HG03064 (cell line): Measurements from ENCODE around the gene AGAP3.

Experiments used
- ATAC-seq: cut with Tn5 transposase; IDR thresholded peaks from one replicate; pipeline ENCODE4 v1.9.1; 2021; ENCODE audit warnings: low read depth; ENCODE audit not compliant: unreplicated experiment

AGAP3 gene

DNA sequence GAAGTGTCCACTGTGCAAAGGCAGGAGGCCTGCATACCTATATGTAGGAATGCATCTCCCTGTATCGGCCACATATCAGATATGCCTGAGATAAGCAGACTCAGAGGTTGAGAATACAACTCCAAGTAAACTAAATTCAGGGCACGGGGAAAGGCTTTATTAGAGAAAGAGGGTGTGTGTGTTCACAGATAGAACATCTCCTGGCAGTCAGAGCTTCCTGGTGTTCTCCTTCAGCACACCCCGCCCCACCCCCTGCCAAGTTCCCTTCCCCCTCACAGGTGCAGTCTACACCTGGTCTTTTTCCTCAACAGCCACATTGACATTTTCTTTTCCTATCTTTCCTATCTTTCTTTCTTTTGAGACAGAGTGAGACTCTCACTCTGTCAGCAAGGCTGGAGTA, 64.1 kb downstream of the AGAP3 start:
- ATAC-seq: no peak

- no peak for ATAC-seq
These were observed 66.6 kb downstream of the AGAP3 start for GRCh38 chr7:151152643-151153513.

GRCh38 chr7:151157645-151158329, 71.5 kb downstream of the AGAP3 start:
- ATAC-seq: no peak

DNA sequence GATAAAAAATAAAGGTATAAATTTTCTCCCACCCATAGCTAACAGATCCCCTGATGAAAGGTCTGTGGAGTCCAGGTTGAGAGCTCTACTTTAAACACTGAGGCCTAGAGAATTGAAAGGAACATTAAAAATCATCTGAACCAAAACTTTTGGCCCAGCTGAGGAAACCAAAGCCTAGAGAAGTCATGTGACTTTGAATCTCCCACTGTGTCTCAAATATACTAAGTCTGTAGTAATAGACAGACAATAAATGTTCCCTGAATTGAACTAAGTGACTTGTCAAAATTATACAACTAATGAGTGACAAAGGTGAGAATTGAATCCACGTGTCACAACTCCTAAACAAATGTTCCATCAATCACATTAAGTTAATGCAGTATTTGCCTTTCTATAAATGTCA, 75.5 kb downstream of the AGAP3 start:
- no peak for ATAC-seq

DNA sequence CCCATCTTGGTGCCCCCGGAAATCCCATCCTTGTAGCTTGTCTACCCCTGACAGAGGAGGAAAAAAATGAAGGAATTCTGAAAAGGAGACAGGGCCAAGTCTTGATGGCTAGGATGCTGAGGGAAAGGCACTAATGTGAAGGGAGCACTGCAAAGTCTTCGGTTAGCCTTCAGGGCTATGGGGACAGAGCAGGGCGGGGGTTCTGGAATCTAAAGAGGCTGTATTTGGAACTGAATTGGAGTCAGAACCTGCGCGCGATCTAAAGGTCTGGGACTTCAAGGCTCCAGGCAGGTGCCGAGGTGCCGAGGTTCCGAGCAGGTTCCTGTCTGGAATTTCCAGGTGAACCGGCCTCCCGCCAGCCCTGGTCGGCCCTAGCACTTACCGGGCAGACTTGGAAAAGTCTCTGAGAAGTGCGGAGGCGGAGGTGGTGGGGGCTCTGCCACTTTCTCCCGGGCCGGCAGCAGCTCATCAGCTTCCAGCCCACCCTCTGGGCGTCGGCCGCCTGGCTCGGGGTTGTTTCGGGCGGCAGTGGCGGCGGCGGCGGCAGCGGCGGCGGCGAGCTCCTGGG, 80.4 kb downstream of the AGAP3 start:
- no peak for ATAC-seq

DNA sequence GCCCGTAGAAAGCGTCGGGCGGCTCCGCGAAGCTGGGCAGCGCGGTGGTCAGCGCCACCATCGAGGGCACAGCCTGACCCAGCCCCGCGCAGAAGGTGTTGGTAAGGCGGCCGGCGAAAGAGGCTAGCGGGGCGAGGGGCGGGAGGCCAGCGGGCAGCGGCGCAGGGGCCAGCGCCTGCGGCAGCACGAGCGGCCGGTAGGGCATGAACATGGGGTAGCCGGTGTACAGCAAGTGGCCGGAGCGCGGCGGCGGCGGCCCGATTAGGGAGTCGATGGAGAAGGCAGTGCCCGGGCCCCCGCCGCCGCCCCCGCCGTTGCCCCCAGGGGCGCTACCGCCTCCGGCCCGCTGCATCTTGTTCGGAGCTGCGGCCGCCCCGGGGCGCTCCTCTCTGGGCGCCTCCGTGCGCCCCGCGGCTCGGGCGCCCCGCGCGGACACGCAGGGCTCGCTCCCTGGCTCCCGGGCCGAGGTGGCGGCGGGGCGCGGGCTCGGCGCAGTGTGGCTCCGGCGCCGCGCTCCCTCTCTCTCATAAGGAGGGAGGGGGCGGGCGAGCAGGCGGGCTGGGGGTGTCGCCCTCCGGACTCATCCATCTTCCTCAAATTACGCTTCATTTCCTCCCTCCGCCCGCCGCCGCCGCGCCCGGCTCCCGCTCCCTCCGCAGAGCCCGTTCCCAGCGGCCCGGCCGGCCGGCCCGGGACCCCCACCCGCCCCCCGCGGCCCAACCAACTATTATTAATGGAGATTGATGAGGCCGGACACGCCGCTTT, 81.1 kb downstream of the AGAP3 start, which contains the start of gene GBX1:
Gene GBX1 (minus strand): TSS at position 498 of the 765 bp plus-strand sequence. CDS start 146 bp downstream, at position 352.
- ATAC-seq: no peak

- no peak for ATAC-seq
These were observed 81.9 kb downstream of the AGAP3 start for GRCh38 chr7:151168003-151168786.

GRCh38 chr7:151168787-151169162, 82.5 kb downstream of the AGAP3 start:
- no peak for ATAC-seq

- ATAC-seq: peak; percentile 78
These were observed 86.2 kb downstream of the AGAP3 start for GRCh38 chr7:151172273-151173141.

- ATAC-seq: no peak
These were observed 87.3 kb downstream of the AGAP3 start for GRCh38 chr7:151173386-151174245.

DNA sequence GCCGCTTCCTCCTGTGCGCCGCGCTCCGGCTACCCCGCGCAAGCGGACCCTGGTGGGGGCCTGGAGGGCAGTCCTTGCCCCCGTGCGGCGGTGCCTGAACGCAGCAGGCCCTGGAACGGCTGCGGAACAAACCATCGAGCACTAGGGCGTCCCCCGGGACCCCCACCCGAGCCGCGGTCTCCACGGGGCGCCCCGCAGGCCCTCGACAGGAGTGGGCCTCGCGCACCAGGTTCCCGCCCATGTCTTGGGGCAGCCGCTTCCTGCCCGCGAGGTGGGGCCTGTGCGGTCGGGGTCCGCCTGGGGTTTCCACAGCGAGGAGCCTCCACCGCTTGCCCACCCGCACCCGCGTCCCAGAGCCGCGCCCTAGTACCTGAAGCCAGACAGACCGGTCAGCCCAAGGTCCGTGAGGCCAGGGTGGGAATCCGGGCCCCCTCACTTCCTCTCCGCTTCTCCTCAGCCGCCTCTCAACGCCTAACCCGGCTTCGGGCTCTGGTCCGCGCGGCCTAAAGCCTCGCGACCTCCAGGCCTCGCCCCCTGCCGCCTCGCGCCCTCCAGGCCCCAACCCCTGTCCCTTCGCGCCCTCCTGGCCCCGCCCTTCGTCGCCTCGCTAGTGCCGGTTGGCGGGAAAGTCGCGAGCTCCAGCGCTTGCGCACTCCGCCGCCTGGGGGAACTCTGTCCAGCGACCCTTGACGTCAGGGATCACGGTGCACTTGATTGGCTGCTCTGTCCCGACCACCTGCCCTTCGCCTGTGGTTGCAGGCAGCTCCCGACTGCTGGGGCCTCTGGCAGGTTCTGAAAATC, 88.2 kb downstream of the AGAP3 start:
- ATAC-seq: no peak

DNA sequence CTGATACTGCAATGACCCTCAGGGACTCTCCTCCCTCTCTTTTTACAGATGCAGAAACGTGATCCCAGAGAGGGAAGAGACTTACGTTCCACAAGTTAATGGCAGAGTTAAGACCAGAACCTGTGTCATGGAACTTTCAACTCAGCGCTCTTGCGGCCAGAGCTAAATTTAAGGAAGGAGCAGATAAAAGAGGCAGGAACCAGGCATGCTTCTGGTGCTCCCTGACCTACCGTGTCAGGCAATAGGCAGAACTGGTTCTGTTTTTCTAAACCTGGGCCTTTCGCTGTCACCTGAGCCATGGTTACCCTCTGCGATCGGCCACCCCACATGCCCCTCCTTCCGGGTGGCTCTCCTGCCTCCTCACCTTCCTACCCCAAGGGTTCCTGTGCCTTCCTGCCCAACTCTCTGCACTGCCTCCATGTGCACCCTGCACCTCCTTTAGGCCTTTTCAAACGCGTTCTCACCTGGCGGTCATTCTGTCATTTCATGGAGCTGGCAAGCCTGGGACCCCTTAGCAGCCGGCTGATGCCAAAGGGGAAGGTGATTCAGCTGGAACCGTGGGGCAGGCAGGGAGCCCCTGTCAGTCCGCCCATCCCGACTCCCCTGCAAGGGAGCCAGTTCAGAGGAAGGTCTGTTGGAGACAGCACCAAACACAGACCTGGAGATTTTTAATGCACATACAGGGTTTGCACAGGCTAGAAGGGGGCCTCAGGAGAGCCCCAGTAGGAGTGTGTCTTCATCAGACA, 88.9 kb downstream of the AGAP3 start:
- ATAC-seq: no peak

DNA sequence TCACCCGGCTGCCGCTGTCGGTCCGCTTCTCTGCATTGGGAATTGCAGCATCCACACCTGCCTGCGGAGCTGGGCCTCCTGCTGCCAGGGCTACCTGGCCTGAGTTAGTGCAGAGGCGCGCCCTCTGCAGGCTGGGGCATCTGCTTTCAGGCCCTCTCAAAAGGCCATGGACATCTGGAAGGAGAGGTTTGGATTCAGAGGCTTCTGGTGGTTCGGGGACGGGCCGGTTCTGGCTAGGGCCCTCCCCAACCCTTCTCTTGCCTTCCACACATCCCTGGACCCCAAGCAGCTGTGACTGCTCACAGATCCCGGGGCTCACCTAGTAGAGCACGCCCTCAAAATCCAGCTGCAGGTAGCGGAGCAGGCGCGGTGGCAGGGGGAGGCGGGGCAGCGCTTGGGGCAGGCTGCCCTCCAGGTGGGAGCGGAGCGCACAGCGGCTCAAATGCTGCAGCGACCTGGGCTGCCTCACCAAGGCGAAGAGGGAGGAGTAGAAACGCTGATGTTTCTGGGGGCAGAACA, 89.6 kb downstream of the AGAP3 start:
- no peak for ATAC-seq

DNA sequence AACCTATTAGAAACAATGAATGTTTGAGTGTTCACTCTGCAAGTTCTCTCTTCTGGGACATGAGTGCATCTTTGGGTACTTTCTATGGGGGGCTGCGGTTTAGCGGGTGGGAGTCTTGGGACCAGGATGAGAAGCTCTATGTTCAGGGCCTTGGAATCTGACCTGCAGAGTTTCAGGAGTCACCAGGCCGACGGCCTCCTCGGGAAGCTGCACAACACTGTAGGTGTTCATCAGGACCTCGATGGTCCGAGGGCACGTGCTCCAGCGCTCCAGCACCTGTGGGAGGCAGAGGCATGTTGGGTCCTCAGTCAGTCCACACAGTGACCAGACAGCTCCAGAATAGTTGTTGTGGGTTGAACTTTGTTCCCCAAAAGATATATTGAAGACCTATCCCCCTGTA, 90.1 kb downstream of the AGAP3 start:
- no peak for ATAC-seq

GRCh38 chr7:151177310-151177709, 91.0 kb downstream of the AGAP3 start:
- ATAC-seq: no peak

- no peak for ATAC-seq
These were observed 92.0 kb downstream of the AGAP3 start for GRCh38 chr7:151178236-151178635.
